HG02884 (cell line): Measurements from ENCODE around the gene MTMR3.

Experiments used
- ATAC-seq: cut with Tn5 transposase; IDR thresholded peaks from one replicate; pipeline ENCODE4 v1.9.1; 2021; ENCODE audit warnings: mild to moderate bottlenecking, moderate library complexity; ENCODE audit not compliant: unreplicated experiment

MTMR3 gene

GRCh38 chr22:29997516-29997915 is 114.5 kb downstream of the MTMR3 start:
- no peak for ATAC-seq

GRCh38 chr22:29998627-29999384 is 115.8 kb downstream of the MTMR3 start:
- no peak for ATAC-seq

GRCh38 chr22:30000566-30000965 is 117.6 kb downstream of the MTMR3 start:
- no peak for ATAC-seq

GRCh38 chr22:30001459-30001858 is 118.5 kb downstream of the MTMR3 start:
- ATAC-seq: no peak

GRCh38 chr22:30002861-30003486 is 120.0 kb downstream of the MTMR3 start:
- no peak for ATAC-seq

GRCh38 chr22:30004101-30004500 is 121.1 kb downstream of the MTMR3 start:
- ATAC-seq: no peak

- no peak for ATAC-seq
These were observed 121.7 kb downstream of the MTMR3 start for GRCh38 chr22:30004694-30005093.

- no peak for ATAC-seq
These were observed 122.4 kb downstream of the MTMR3 start for GRCh38 chr22:30005213-30005857.

- no peak for ATAC-seq
These were observed 124.4 kb downstream of the MTMR3 start for GRCh38 chr22:30007361-30007760.

GRCh38 chr22:30008401-30008800 is 125.4 kb downstream of the MTMR3 start:
- ATAC-seq: no peak

GRCh38 chr22:30009478-30009877 is 126.5 kb downstream of the MTMR3 start:
- no peak for ATAC-seq

GRCh38 chr22:30010789-30011405 is 127.9 kb downstream of the MTMR3 start:
- no peak for ATAC-seq

- ATAC-seq: no peak
These were observed 130.2 kb downstream of the MTMR3 start for GRCh38 chr22:30013201-30013600.

GRCh38 chr22:30014244-30014643 is 131.3 kb downstream of the MTMR3 start:
- no peak for ATAC-seq

- no peak for ATAC-seq
These were observed 132.3 kb downstream of the MTMR3 start for GRCh38 chr22:30015229-30015797.

GRCh38 chr22:30015846-30016245 is 132.9 kb downstream of the MTMR3 start:
- ATAC-seq: no peak

- no peak for ATAC-seq
These were observed 133.6 kb downstream of the MTMR3 start for GRCh38 chr22:30016596-30016995.

GRCh38 chr22:30017375-30018223 is 134.6 kb downstream of the MTMR3 start:
- ATAC-seq: no peak

- ATAC-seq: no peak
These were observed 137.5 kb downstream of the MTMR3 start for GRCh38 chr22:30020511-30020910.

- no peak for ATAC-seq
These were observed 138.4 kb downstream of the MTMR3 start for GRCh38 chr22:30021338-30021737.
